Subcutaneous adipose tissue (tissue), 4 donors: ENCODE data around the gene EFCAB8. TPM values are rescaled to one million over a fixed set of nuclear protein-coding genes. Genes with fewer than 3 reads are reported as not detected.

ENCODE experiments used
- CTCF ChIP-seq: fragments of 450-650 bp; IDR thresholded peaks from one replicate; pipeline ENCODE4 v1.5.1; 2016; ENCODE audit warnings: low read depth, mild to moderate bottlenecking, control low read depth, antibody characterized with exemption, moderate library complexity
- total RNA-seq, 4 donors: library from RNA; depleted of rRNA; stranded (reverse); fragments of >200 nt; gene quantifications; one replicate each; pipeline ENCODE4 v1.1.0, GENCODE V29; 2016

The EFCAB8 gene
- total RNA-seq, 4 donors from 2014 or later, result 0.19 TPM; not detected in 3

- TF ChIP-seq CTCF, result no peak
These were observed 15.8 kb upstream of the EFCAB8 start for GRCh38 chr20:32842688-32843524.

- TF ChIP-seq CTCF, result no peak
These were observed 12.9 kb upstream of the EFCAB8 start for GRCh38 chr20:32845786-32846185.

GRCh38 chr20:32846852-32847251 lies 11.9 kb upstream of the EFCAB8 start:
- TF ChIP-seq CTCF, result no peak

- no peak for TF ChIP-seq CTCF
These were observed 10.8 kb upstream of the EFCAB8 start for GRCh38 chr20:32847964-32848363.

- TF ChIP-seq CTCF, result no peak
These were observed 9.9 kb upstream of the EFCAB8 start for GRCh38 chr20:32848846-32849245.

- TF ChIP-seq CTCF, result no peak
These were observed 9.1 kb upstream of the EFCAB8 start for GRCh38 chr20:32849577-32849976.

- no peak for TF ChIP-seq CTCF
These were observed 3.3 kb upstream of the EFCAB8 start for GRCh38 chr20:32855387-32855786.
